Kidney epithelial cell (primary cell): Measurements from ENCODE around the gene SPTSSB. TPM values are rescaled to one million over a fixed set of nuclear protein-coding genes. Genes with fewer than 3 reads are reported as not detected.
A peak's percentile ranks its signal among the peaks of the same experiment; 100 is the strongest.

Source experiments
- DNase-seq: peaks from one replicate; pipeline ENCODE4 v3.0.0-alpha.2; 2010; ENCODE audit warnings: low read depth
- H3K27me3 ChIP-seq: 2 replicates; pipeline ENCODE4 v1.6.0; 2011; ENCODE audit warnings: low read length; ENCODE audit not compliant: control insufficient read depth, insufficient read depth
- H3K36me3 ChIP-seq: 2 replicates; pipeline ENCODE4 v1.5.1; 2011; ENCODE audit warnings: low read length; ENCODE audit not compliant: control insufficient read depth, insufficient read depth
- H3K4me3 ChIP-seq: 2 replicates; pipeline ENCODE4 v1.5.1; 2011; ENCODE audit warnings: low read depth, mild to moderate bottlenecking, control low read depth, low read length
- total RNA-seq: library from RNA; depleted of rRNA; stranded (reverse); fragments of >200 nt; gene quantifications from 2 replicates; pipeline ENCODE4 v1.2.3, GENCODE V29; 2015
- TF ChIP-seq, protein P1 (sequence below): IDR thresholded peaks from 2 replicates; pipeline ENCODE4 v1.5.1; 2011; ENCODE audit warnings: mild to moderate bottlenecking, moderate library complexity, low read length, control low read depth, inconsistent platforms; ENCODE audit not compliant: insufficient read depth, poor library complexity, severe bottlenecking

SPTSSB gene
- total RNA-seq, 1 donor from 2014 or later = not detected

DNA sequence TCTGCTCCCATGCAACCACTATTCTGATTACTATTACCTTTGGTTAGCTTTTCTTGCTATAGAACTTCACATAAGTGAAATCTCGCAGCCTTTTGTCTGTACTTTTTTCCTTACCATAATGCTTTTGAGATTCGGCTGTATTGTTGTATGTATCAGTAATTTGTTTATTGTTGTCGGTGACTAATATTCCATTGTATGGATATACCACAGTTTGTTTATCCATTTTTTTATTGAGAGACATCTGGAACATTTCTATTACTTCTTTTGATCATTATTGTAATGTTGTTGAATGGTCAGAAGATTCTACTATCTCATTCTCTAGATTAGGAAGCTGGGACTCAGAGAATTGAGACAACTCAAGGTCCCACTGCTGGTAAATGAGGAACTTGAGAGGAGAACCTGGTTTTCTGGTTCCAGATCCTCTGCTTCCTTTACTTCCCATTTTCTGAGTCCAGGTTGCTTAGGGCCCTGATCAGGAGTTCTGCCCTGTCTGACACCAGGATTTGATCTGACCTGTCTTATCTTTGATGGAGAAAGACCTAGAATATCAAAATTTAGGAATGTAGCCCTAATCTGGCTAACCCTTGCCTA is 18.2 kb upstream of the SPTSSB start:
- TF ChIP-seq, protein P1, sequence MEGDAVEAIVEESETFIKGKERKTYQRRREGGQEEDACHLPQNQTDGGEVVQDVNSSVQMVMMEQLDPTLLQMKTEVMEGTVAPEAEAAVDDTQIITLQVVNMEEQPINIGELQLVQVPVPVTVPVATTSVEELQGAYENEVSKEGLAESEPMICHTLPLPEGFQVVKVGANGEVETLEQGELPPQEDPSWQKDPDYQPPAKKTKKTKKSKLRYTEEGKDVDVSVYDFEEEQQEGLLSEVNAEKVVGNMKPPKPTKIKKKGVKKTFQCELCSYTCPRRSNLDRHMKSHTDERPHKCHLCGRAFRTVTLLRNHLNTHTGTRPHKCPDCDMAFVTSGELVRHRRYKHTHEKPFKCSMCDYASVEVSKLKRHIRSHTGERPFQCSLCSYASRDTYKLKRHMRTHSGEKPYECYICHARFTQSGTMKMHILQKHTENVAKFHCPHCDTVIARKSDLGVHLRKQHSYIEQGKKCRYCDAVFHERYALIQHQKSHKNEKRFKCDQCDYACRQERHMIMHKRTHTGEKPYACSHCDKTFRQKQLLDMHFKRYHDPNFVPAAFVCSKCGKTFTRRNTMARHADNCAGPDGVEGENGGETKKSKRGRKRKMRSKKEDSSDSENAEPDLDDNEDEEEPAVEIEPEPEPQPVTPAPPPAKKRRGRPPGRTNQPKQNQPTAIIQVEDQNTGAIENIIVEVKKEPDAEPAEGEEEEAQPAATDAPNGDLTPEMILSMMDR = no peak

DNA sequence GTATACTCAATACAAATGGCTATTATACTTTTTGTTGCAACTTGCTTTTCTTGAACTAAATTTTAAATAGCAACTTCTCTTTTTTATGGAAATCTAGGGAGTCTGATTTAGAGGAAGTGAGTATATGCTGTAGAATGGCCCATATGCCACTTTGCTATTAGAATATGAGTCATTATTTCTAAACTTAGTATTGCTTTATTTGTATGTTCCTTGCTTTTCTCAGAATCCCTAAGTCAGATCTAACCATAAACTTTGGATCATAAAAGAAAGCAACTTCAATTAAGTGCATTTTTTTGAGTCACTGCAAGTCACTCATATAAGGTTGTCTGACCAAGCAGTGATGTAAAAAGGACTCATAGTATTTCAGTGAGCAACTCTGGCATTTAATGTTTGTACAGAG is 17.5 kb upstream of the SPTSSB start:
- TF ChIP-seq, protein P1 = no peak
- no peak overlapping the region for H3K4me3 ChIP-seq
- no peaks in the 10 kb centered on the region for H3K27me3 ChIP-seq
- no peak for DNase-seq
- no peaks in the 10 kb centered on the region for H3K36me3 ChIP-seq

More for the DNA sequence above, 18.2 kb upstream of the SPTSSB start:
- H3K27me3 ChIP-seq = no peaks in the 10 kb centered on the region
- DNase-seq = no peak
- H3K36me3 ChIP-seq = no peaks in the 10 kb centered on the region
- H3K4me3 ChIP-seq = no peak overlapping the region

DNA sequence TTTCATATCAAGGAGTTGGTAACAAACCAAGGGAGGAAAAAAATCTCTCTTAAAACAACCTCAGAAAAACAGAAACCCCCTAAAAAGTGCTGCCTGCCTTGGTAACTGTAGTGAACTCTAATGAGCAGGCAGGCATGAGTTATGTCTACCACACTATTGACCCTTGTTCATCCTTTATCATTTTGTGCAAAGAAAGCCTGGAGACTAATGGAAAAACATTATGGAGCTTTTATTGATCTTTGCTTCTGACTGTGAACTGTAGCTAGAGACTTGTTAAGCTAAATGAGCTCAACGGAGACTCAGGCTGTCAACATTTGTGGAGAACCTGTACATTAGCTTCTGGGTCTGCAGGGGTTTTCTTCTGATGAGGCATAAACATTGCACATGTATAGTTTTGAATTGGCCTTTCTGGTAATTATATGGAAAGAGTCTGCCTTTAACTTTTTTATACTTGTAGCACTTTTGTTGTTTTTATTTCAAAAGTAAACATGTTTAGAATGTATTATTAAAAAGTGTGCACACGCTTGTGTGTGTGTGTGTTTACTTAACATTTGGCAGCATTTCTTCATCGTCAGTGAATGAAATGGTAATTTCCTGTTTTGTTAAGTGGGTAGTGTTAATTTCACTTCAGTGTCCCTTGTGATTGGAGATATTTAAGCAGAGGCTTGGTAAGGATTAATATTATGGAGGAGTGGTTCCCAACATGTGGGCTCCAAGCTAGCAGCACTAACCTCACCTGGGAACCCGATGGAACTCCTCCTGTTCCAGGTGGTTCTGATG is 15.9 kb upstream of the SPTSSB start:
- Histone ChIP-seq H3K36me3 (no peaks in the 10 kb centered on the region), H3K4me3 (no peak overlapping the region), H3K27me3 (no peaks in the 10 kb centered on the region)
- TF ChIP-seq, protein P1 = no peak
- DNase-seq = no peak

DNA sequence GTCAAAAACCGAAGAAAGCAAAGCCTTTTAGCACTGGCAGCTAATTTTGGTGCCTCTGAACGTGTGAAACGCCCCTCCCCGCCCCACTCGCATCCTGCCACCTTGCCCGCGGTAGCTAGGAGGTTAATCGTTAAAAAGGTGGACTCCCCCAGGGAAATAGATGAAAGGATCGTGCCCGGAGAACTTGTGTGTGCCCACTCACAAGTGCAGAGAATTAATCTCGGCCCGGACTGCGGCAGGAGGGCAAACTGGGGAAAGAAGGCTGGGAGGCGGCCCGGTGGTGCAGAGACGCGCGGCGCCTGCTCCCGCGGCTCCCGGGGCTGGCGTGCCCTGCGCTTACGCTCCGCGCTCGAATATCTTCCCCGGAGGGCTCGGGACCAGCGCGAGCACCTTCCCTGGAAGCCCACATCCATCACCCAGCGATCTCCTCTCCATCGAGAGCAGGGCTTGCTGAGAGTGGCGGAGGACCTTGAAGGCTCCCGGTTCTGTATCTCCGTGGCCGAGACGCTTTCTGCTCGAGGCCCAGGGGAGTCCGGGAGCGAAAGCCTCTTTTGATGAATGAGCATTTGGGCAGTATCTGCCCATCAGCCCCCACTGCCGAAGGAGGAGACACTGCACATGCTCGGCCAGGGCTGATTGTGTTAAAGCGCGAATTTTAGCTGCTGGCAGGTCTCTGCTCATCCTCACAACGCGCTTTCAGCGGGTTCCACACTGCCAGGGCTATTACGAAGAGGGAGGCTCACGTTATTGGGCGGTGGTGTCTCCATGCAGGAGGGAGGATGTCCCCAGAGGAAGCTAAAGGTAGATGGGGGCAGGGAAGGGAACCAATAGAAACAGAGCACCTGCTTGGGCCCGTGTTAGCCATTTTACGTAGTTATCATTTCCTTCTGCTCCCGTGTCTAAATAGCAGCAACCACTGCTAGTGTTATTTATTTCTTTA is 1.3 kb upstream of the SPTSSB start:
- TF ChIP-seq, protein P1 = no peak
- H3K36me3 ChIP-seq = no peaks in the 10 kb centered on the region
- DNase-seq = no peak
- peak overlapping the region; percentile 43 for H3K4me3 ChIP-seq
- peaks cover 8% of the 10 kb centered on the region for H3K27me3 ChIP-seq

DNA sequence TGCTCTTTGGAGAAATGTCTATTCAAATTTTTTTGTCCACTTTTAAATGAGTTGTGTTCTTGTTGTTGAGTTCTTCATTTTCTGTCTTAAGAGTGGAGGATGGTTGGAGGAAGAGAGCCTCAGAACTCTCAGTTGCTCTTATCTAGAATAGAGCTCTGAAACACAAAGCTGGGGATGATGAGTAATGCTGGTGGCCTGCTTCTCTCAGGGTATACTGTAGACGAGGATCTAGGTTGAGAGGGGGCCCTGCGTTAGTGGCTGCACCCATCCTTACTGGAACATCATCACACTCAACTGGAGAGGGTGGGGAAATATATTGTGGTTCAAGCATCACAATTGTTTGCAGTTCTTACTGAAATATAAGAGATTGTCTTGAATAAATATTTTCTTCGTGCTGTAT is 1.8 kb downstream of the SPTSSB start:
- DNase-seq = no peak
- no peak overlapping the region for H3K4me3 ChIP-seq
- H3K36me3 ChIP-seq = no peaks in the 10 kb centered on the region
- H3K27me3 ChIP-seq = peaks cover 8% of the 10 kb centered on the region
- TF ChIP-seq, protein P1 = no peak
